ENCODE data around the gene AKAP11. TPM values are rescaled to one million over a fixed set of nuclear protein-coding genes. Genes with fewer than 3 reads are reported as not detected.

Gene AKAP11
- total RNA-seq, 1 experiment from 2014 or later: 5.2 TPM

DNA sequence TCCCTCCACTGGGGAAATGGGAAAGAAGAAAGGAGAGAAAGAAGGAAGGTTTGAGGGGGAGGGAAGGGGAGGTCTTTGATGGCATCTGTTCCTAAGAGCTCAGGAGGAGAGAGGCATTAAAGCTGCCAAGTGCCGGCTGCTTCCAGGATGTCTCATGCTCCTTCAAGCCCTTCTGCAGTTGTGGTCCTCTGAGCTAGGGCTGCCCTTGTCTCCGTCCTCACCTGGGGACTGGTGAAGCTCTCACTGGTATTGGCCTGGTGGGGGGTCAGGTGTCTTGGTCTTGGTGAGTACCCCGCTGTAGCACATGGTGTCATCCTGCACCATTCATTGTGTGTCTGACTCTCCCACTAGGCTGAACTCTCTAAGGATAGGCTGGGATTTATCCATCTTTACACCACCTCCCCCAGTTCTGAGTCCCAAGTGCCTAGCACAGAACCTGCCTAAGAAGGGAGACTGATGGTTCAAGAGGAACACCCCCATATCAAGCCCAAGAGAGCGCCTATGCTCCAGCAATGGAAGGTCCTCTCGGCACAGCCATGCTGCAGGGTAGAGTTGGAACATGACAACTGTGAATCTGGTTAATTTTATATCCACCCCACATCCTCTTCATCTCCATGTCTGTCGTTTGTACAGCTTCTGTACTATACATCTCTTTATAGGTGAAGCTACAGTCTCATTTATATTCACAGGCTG is 83.7 kb downstream of the AKAP11 start:
- no peak for TF ChIP-seq EZH2phosphoT487 (IDR thresholded peaks at IDR 0.05; ENCODE audit: borderline replicate concordance, low read length)
- TF ChIP-seq EZH2 (IDR thresholded peaks at IDR 0.05; ENCODE audit: low read length, unreplicated experiment): no peak
- TF ChIP-seq, protein P1, sequence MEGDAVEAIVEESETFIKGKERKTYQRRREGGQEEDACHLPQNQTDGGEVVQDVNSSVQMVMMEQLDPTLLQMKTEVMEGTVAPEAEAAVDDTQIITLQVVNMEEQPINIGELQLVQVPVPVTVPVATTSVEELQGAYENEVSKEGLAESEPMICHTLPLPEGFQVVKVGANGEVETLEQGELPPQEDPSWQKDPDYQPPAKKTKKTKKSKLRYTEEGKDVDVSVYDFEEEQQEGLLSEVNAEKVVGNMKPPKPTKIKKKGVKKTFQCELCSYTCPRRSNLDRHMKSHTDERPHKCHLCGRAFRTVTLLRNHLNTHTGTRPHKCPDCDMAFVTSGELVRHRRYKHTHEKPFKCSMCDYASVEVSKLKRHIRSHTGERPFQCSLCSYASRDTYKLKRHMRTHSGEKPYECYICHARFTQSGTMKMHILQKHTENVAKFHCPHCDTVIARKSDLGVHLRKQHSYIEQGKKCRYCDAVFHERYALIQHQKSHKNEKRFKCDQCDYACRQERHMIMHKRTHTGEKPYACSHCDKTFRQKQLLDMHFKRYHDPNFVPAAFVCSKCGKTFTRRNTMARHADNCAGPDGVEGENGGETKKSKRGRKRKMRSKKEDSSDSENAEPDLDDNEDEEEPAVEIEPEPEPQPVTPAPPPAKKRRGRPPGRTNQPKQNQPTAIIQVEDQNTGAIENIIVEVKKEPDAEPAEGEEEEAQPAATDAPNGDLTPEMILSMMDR (conservative IDR thresholded peaks at IDR 0.05; ENCODE audit: low read depth, low read length): no peak
- Histone ChIP-seq H3K9me2 (replicated peaks; ENCODE audit: low read length) (no peaks in the 10 kb centered on the region), H3K4me3 (ENCODE audit: low read length) (no peak overlapping the region), H3K36me3 (ENCODE audit: low read depth, low read length) (no peaks in the 10 kb centered on the region), H4K20me1 (ENCODE audit: low read length) (no peaks in the 10 kb centered on the region), H3K4me2 (ENCODE audit: low read length) (no peak overlapping the region), H3K79me2 (ENCODE audit: low read length) (no peaks in the 10 kb centered on the region), H3K9ac (ENCODE audit: low read length) (no peak overlapping the region), H3K27ac (ENCODE audit: low read length) (no peak overlapping the region), H3K27me3 (ENCODE audit: low read length) (no peaks in the 10 kb centered on the region), H3K4me1 (ENCODE audit: insufficient read depth, low read length) (peaks cover 5% of the 10 kb centered on the region; the same call in 1 of the 2 replicates), H2AFZ (ENCODE audit: low read length) (no peak overlapping the region), H3F3A (ENCODE audit: low read length, unreplicated experiment) (no peaks in the 10 kb centered on the region), H3K9me3 (ENCODE audit: low read length) (no peaks in the 10 kb centered on the region)
- no peak for ATAC-seq
- POLR2A ChIA-PET (ENCODE audit: unreplicated experiment): no interaction called here
- DNase-seq: no peak
- BruUV-seq (replicated peaks): no TSS peak
- intact Hi-C loops (cut with micrococcal nuclease): no loop called here
- CTCF ChIA-PET: no interaction called here

DNA sequence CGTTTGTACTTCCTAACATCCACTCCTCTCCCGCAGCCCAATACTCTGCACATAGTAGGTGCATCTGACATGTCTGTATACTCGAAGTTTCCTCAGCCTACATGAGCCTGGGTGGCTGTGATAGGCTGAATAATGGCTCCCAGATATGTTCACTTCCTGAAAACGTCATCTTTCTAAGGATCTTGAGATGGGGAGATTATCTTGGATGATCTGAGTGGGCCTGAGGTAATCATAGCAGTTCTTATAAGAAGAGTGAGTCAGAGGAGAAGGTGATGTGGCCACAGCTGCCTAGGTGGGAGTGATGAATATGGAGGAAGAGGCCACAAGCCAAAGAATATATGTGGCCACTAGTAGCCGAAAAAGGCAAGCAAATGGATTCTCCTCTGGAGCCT is 84.2 kb downstream of the AKAP11 start:
- no peaks in the 10 kb centered on the region for H3K36me3 ChIP-seq (ENCODE audit: low read depth, low read length)
- no peak overlapping the region for H3K4me3 ChIP-seq (ENCODE audit: low read length)
- H3K4me2 ChIP-seq (ENCODE audit: low read length): no peak overlapping the region
- ChIA-PET CTCF (no interaction called here), POLR2A (ENCODE audit: unreplicated experiment) (no interaction called here)
- ATAC-seq (no peak), DNase-seq (no peak)
- no peaks in the 10 kb centered on the region for H3K9me3 ChIP-seq (ENCODE audit: low read length)
- H2AFZ ChIP-seq (ENCODE audit: low read length): no peak overlapping the region
- no peaks in the 10 kb centered on the region for H3K27me3 ChIP-seq (ENCODE audit: low read length)
- no peaks in the 10 kb centered on the region for H3K79me2 ChIP-seq (ENCODE audit: low read length)
- TF ChIP-seq, protein P1 (conservative IDR thresholded peaks at IDR 0.05; ENCODE audit: low read depth, low read length): no peak
- TF ChIP-seq EZH2phosphoT487 (IDR thresholded peaks at IDR 0.05; ENCODE audit: borderline replicate concordance, low read length): no peak
- TF ChIP-seq EZH2 (IDR thresholded peaks at IDR 0.05; ENCODE audit: low read length, unreplicated experiment): no peak
- BruUV-seq (replicated peaks): no TSS peak
- no peak overlapping the region for H3K9ac ChIP-seq (ENCODE audit: low read length)
- no peaks in the 10 kb centered on the region for H3K9me2 ChIP-seq (replicated peaks; ENCODE audit: low read length)
- no peaks in the 10 kb centered on the region for H4K20me1 ChIP-seq (ENCODE audit: low read length)
- intact Hi-C loops (cut with micrococcal nuclease): no loop called here
- no peak overlapping the region for H3K27ac ChIP-seq (ENCODE audit: low read length)
- no peaks in the 10 kb centered on the region for H3F3A ChIP-seq (ENCODE audit: low read length, unreplicated experiment)
- peaks cover 5% of the 10 kb centered on the region; the same call in 1 of the 2 replicates for H3K4me1 ChIP-seq (ENCODE audit: insufficient read depth, low read length)

DNA sequence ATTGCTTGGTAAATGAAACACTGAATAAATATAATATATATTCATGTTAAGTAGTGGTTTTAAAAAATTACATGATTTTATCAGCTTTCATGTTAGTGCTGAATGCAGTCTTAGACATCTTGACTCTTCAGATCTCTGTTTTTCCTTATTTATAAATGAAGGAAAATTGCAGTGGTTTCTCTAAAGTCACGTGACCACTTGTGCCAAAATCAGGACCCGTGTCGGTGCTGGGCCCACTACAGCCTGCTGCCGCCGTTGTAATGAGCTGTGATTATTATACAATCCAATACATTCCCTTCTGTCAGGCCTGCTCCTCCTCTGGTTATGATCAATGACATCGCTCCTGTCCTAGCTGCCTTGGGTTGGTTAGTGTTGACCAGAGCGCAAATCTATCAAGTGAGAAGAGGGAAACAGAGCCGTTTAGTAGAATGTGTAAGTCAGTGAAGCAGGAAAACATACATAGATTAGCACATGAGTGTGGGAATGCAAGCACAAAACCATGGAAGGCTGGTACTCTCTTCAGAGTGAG is 88.2 kb downstream of the AKAP11 start:
- no peak overlapping the region for H3K27ac ChIP-seq (ENCODE audit: low read length)
- no peaks in the 10 kb centered on the region for H3K79me2 ChIP-seq (ENCODE audit: low read length)
- H3K9ac ChIP-seq (ENCODE audit: low read length): no peak overlapping the region
- POLR2A ChIA-PET (ENCODE audit: unreplicated experiment): no interaction called here
- H3K9me3 ChIP-seq (ENCODE audit: low read length): no peaks in the 10 kb centered on the region
- intact Hi-C loops (cut with micrococcal nuclease): no loop called here
- H3K4me2 ChIP-seq (ENCODE audit: low read length): no peak overlapping the region
- BruUV-seq (replicated peaks): no TSS peak
- no peaks in the 10 kb centered on the region for H3K9me2 ChIP-seq (replicated peaks; ENCODE audit: low read length)
- no peak overlapping the region for H3K4me3 ChIP-seq (ENCODE audit: low read length)
- no peak overlapping the region for H2AFZ ChIP-seq (ENCODE audit: low read length)
- H3F3A ChIP-seq (ENCODE audit: low read length, unreplicated experiment): no peaks in the 10 kb centered on the region
- H3K36me3 ChIP-seq (ENCODE audit: low read depth, low read length): no peaks in the 10 kb centered on the region
- TF ChIP-seq EZH2 (IDR thresholded peaks at IDR 0.05; ENCODE audit: low read length, unreplicated experiment) (no peak), EZH2phosphoT487 (IDR thresholded peaks at IDR 0.05; ENCODE audit: borderline replicate concordance, low read length) (no peak)
- TF ChIP-seq, protein P1 (conservative IDR thresholded peaks at IDR 0.05; ENCODE audit: low read depth, low read length): no peak
- no peaks in the 10 kb centered on the region for H3K27me3 ChIP-seq (ENCODE audit: low read length)
- DNase-seq: no peak
- H3K4me1 ChIP-seq (ENCODE audit: insufficient read depth, low read length): peaks cover 11% of the 10 kb centered on the region
- CTCF ChIA-PET: no interaction called here
- no peaks in the 10 kb centered on the region for H4K20me1 ChIP-seq (ENCODE audit: low read length)
- no peak for ATAC-seq
